HEK293 (cell line): ENCODE data around the gene SLC35F4.

Experiments used
- CTCF ChIA-PET: fragments of 350-600 bp; formaldehyde crosslinking; extraction: SDS; loops from one replicate; lab custom pipeline; 2021; ENCODE audit warnings: antibody characterized with exemption; lab: Yijun Ruan, JAX
- POLR2A ChIA-PET: fragments of 300-600 bp; formaldehyde crosslinking; extraction: SDS; loops from one replicate; lab custom pipeline; 2020; ENCODE audit warnings: antibody characterized with exemption, inconsistent platforms; lab: Yijun Ruan, JAX
- H3K27ac ChIP-seq: fragments of 200-500 bp; sonication (Bioruptor generic); 2 replicates; pipeline ENCODE4 v1.5.1; 2014; ENCODE audit warnings: low read depth, low read length, control low read depth, inconsistent platforms; ENCODE audit errors: extremely low read depth
- H3K36me3 ChIP-seq, 2 experiments: fragments of 200-500 bp in 1 of 2; sonication (Bioruptor generic) in 1 of 2; 1 replicate in 1 of 2; 2 replicates in 1 of 2; pipeline ENCODE4 v1.5.1; 2014 to 2017; ENCODE audit warnings: inconsistent platforms in 2 of 2, low read length in 2 of 2; ENCODE audit not compliant: control insufficient read depth in 2 of 2, insufficient read depth in 1 of 2
- H3K4me1 ChIP-seq: fragments of 200-500 bp; sonication (Bioruptor generic); 2 replicates; pipeline ENCODE4 v1.5.1; 2014; ENCODE audit warnings: mild to moderate bottlenecking, low read length, inconsistent platforms; ENCODE audit not compliant: control insufficient read depth, insufficient read depth
- H3K4me3 ChIP-seq: 2 replicates; pipeline ENCODE4 v1.5.1; 2011; ENCODE audit warnings: low read depth, mild to moderate bottlenecking, control low read depth, low read length, moderate library complexity
- H3K9me3 ChIP-seq: fragments of 200-500 bp; sonication (Bioruptor generic); 2 replicates; pipeline ENCODE4 v1.5.1; 2014; ENCODE audit warnings: low read depth, low read length, inconsistent platforms; ENCODE audit not compliant: control insufficient read depth, insufficient read depth
- IKZF3 ChIP-seq: fragments of 450-650 bp; IDR thresholded peaks from 2 replicates; pipeline ENCODE4 v1.5.0; 2018; ENCODE audit warnings: missing biosample characterization, mild to moderate bottlenecking, missing genetic modification characterization, moderate library complexity
- MEIS1 ChIP-seq: sonication (generic); formaldehyde crosslinking; IDR thresholded peaks from 2 replicates; pipeline ENCODE4 v1.8.1; 2022; ENCODE audit warnings: missing genetic modification reagents, mild to moderate bottlenecking, borderline replicate concordance
- OSR2 ChIP-seq: fragments of 450-650 bp; formaldehyde crosslinking; IDR thresholded peaks from 2 replicates; pipeline ENCODE4 v1.5.1; 2016; ENCODE audit warnings: missing biosample characterization, missing genetic modification characterization
- SCRT2 ChIP-seq: fragments of 450-650 bp; formaldehyde crosslinking; IDR thresholded peaks from 2 replicates; pipeline ENCODE4 v1.5.1; 2016; ENCODE audit warnings: missing biosample characterization, missing genetic modification characterization
- SP2 ChIP-seq: fragments of 450-650 bp; formaldehyde crosslinking; IDR thresholded peaks from 2 replicates; pipeline ENCODE4 v1.5.1; 2016; ENCODE audit warnings: missing biosample characterization, missing genetic modification characterization
- SP7 ChIP-seq: fragments of 450-650 bp; formaldehyde crosslinking; IDR thresholded peaks from 2 replicates; pipeline ENCODE4 v1.5.1; 2016; ENCODE audit warnings: missing biosample characterization, missing genetic modification characterization
- ZNF202 ChIP-seq: fragments of 450-650 bp; formaldehyde crosslinking; IDR thresholded peaks from 2 replicates; pipeline ENCODE4 v1.5.1; 2016; ENCODE audit warnings: missing biosample characterization, missing genetic modification characterization, borderline replicate concordance
- ZNF223 ChIP-seq: fragments of 450-650 bp; formaldehyde crosslinking; IDR thresholded peaks from 2 replicates; pipeline ENCODE4 v1.5.1; 2016; ENCODE audit warnings: missing biosample characterization, missing genetic modification characterization
- ZNF248 ChIP-seq: fragments of 450-650 bp; formaldehyde crosslinking; IDR thresholded peaks from 2 replicates; pipeline ENCODE4 v1.5.1; 2017; ENCODE audit warnings: missing biosample characterization, missing genetic modification characterization
- ZNF302 ChIP-seq: fragments of 450-650 bp; formaldehyde crosslinking; IDR thresholded peaks from 2 replicates; pipeline ENCODE4 v1.5.1; 2016; ENCODE audit warnings: missing biosample characterization, missing genetic modification characterization, low read depth
- ZNF37A ChIP-seq: fragments of 450-650 bp; IDR thresholded peaks from 2 replicates; pipeline ENCODE4 v1.5.1; 2018; ENCODE audit warnings: missing biosample characterization, missing genetic modification characterization
- ZNF521 ChIP-seq: fragments of 450-650 bp; formaldehyde crosslinking; IDR thresholded peaks from 2 replicates; pipeline ENCODE4 v1.5.1; 2017; ENCODE audit warnings: missing biosample characterization, mild to moderate bottlenecking, missing genetic modification characterization
- ZNF544 ChIP-seq: fragments of 450-650 bp; formaldehyde crosslinking; IDR thresholded peaks from 2 replicates; pipeline ENCODE4 v1.5.0; 2017; ENCODE audit warnings: missing biosample characterization, missing genetic modification characterization
- ZNF558 ChIP-seq: fragments of 450-650 bp; formaldehyde crosslinking; IDR thresholded peaks from 2 replicates; pipeline ENCODE4 v1.5.1; 2016; ENCODE audit warnings: missing biosample characterization, missing genetic modification characterization
- ZNF596 ChIP-seq: fragments of 450-650 bp; IDR thresholded peaks from 2 replicates; pipeline ENCODE4 v1.5.0; 2018; ENCODE audit warnings: missing biosample characterization, mild to moderate bottlenecking, missing genetic modification characterization, moderate library complexity
- ZNF660 ChIP-seq: fragments of 450-650 bp; IDR thresholded peaks from 2 replicates; pipeline ENCODE4 v1.5.1; 2018; ENCODE audit warnings: missing biosample characterization, mild to moderate bottlenecking, missing genetic modification characterization
- ZNF670 ChIP-seq: fragments of 450-650 bp; formaldehyde crosslinking; IDR thresholded peaks from 2 replicates; pipeline ENCODE4 v1.5.1; 2016; ENCODE audit warnings: missing biosample characterization, missing genetic modification characterization, low read depth
- ZNF677 ChIP-seq: fragments of 450-650 bp; IDR thresholded peaks from 2 replicates; pipeline ENCODE4 v1.5.0; 2018; ENCODE audit warnings: missing biosample characterization, mild to moderate bottlenecking, missing genetic modification characterization, moderate library complexity
- ZNF701 ChIP-seq: fragments of 450-650 bp; formaldehyde crosslinking; IDR thresholded peaks from 2 replicates; pipeline ENCODE4 v1.5.1; 2016; ENCODE audit warnings: missing biosample characterization, missing genetic modification characterization
- TF ChIP-seq, protein P1 (sequence below): fragments of 450-650 bp; formaldehyde crosslinking; IDR thresholded peaks from 2 replicates; pipeline ENCODE4 v1.5.1; 2017; ENCODE audit warnings: missing biosample characterization, missing genetic modification characterization
- TF ChIP-seq, protein P2 (sequence below): fragments of 450-650 bp; formaldehyde crosslinking; IDR thresholded peaks from 2 replicates; pipeline ENCODE4 v1.5.1; 2016; ENCODE audit warnings: missing biosample characterization, missing genetic modification characterization
- TF ChIP-seq, protein P3 (sequence below): fragments of 450-650 bp; formaldehyde crosslinking; IDR thresholded peaks from 2 replicates; pipeline ENCODE4 v1.5.1; 2016; ENCODE audit warnings: missing biosample characterization, missing genetic modification characterization, borderline replicate concordance
- TF ChIP-seq, protein P4 (sequence below): fragments of 450-650 bp; formaldehyde crosslinking; IDR thresholded peaks from 2 replicates; pipeline ENCODE4 v1.5.1; 2016; ENCODE audit warnings: missing biosample characterization, missing genetic modification characterization

SLC35F4 gene

DNA sequence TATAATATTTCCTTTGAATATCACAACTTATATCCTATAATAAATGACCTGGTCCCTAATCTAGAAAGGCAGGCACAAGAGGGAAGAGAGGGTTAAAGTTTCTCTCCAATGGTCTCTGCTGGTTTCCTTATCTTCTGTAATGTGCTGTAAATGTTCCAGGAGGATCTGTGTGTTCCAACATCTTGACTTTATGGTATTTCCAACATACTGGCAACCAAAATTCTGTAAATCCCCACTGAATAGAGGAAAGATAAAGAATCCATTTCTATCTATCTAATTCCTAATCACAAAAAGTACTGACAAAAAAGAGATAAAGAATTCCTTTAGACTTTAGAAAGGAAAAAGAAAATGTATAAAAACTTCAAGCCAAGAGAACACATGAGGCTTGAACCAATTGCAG is 225.9 kb downstream of the SLC35F4 start:
- POLR2A ChIA-PET = no interaction called here

DNA sequence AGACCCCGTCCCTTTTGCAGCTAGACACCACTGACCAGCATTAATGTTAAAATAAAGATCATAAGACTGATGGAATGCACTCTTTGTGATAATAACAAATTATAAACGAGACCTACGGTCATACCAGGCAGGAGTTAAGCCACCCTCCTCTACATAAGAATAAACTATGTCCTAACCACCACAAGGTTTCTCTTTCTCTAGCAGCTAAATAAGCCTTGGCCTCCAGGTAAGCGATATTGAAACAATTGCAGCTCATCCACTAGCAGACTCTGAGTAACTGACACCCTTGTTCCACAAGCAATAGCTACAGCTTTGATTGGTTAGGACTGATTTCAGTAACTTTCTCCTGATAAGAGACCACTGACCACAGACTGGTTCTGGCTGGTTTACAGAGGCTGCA is 228.0 kb downstream of the SLC35F4 start:
- Histone ChIP-seq H3K4me1 (no peaks in the 10 kb centered on the region), H3K4me3 (no peak overlapping the region), H3K9me3 (0 out of 2 replicates have a peak, but pooled peaks cover 2% of the 10 kb centered on the region), H3K36me3 (no peaks in the 10 kb centered on the region), H3K27ac (no peak overlapping the region)
- CTCF ChIA-PET = interaction anchor here (0.6 kb wide), 1 partner anchor 344 kb away, joined by 3 read pairs; no protein-coding TSS in a partner anchor
- POLR2A ChIA-PET = no interaction called here
- no peak for TF ChIP-seq ZNF223
- no peak for TF ChIP-seq ZNF677
- TF ChIP-seq, protein P1, sequence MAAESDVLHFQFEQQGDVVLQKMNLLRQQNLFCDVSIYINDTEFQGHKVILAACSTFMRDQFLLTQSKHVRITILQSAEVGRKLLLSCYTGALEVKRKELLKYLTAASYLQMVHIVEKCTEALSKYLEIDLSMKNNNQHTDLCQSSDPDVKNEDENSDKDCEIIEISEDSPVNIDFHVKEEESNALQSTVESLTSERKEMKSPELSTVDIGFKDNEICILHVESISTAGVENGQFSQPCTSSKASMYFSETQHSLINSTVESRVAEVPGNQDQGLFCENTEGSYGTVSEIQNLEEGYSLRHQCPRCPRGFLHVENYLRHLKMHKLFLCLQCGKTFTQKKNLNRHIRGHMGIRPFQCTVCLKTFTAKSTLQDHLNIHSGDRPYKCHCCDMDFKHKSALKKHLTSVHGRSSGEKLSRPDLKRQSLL = no peak
- no peak for TF ChIP-seq ZNF660 (tag by site-specific recombination)
- TF ChIP-seq, protein P2, sequence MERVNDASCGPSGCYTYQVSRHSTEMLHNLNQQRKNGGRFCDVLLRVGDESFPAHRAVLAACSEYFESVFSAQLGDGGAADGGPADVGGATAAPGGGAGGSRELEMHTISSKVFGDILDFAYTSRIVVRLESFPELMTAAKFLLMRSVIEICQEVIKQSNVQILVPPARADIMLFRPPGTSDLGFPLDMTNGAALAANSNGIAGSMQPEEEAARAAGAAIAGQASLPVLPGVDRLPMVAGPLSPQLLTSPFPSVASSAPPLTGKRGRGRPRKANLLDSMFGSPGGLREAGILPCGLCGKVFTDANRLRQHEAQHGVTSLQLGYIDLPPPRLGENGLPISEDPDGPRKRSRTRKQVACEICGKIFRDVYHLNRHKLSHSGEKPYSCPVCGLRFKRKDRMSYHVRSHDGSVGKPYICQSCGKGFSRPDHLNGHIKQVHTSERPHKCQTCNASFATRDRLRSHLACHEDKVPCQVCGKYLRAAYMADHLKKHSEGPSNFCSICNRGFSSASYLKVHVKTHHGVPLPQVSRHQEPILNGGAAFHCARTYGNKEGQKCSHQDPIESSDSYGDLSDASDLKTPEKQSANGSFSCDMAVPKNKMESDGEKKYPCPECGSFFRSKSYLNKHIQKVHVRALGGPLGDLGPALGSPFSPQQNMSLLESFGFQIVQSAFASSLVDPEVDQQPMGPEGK (tag by site-specific recombination) = no peak
- no peak for TF ChIP-seq SCRT2 (tag by site-specific recombination)
- TF ChIP-seq ZNF521 = no peak
- no peak for TF ChIP-seq ZNF596 (tag by site-specific recombination)
- no peak for TF ChIP-seq ZNF248 (tag by site-specific recombination)
- TF ChIP-seq ZNF701 = no peak
- no peak for TF ChIP-seq ZNF558
- TF ChIP-seq, protein P3, sequence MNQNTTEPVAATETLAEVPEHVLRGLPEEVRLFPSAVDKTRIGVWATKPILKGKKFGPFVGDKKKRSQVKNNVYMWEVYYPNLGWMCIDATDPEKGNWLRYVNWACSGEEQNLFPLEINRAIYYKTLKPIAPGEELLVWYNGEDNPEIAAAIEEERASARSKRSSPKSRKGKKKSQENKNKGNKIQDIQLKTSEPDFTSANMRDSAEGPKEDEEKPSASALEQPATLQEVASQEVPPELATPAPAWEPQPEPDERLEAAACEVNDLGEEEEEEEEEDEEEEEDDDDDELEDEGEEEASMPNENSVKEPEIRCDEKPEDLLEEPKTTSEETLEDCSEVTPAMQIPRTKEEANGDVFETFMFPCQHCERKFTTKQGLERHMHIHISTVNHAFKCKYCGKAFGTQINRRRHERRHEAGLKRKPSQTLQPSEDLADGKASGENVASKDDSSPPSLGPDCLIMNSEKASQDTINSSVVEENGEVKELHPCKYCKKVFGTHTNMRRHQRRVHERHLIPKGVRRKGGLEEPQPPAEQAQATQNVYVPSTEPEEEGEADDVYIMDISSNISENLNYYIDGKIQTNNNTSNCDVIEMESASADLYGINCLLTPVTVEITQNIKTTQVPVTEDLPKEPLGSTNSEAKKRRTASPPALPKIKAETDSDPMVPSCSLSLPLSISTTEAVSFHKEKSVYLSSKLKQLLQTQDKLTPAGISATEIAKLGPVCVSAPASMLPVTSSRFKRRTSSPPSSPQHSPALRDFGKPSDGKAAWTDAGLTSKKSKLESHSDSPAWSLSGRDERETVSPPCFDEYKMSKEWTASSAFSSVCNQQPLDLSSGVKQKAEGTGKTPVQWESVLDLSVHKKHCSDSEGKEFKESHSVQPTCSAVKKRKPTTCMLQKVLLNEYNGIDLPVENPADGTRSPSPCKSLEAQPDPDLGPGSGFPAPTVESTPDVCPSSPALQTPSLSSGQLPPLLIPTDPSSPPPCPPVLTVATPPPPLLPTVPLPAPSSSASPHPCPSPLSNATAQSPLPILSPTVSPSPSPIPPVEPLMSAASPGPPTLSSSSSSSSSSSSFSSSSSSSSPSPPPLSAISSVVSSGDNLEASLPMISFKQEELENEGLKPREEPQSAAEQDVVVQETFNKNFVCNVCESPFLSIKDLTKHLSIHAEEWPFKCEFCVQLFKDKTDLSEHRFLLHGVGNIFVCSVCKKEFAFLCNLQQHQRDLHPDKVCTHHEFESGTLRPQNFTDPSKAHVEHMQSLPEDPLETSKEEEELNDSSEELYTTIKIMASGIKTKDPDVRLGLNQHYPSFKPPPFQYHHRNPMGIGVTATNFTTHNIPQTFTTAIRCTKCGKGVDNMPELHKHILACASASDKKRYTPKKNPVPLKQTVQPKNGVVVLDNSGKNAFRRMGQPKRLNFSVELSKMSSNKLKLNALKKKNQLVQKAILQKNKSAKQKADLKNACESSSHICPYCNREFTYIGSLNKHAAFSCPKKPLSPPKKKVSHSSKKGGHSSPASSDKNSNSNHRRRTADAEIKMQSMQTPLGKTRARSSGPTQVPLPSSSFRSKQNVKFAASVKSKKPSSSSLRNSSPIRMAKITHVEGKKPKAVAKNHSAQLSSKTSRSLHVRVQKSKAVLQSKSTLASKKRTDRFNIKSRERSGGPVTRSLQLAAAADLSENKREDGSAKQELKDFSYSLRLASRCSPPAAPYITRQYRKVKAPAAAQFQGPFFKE (tag by site-specific recombination) = no peak
- no peak for TF ChIP-seq ZNF670
- no peak for TF ChIP-seq ZNF37A (tag by site-specific recombination)
- TF ChIP-seq SP7 = no peak
- no peak for TF ChIP-seq MEIS1 (CRISPR knock-in tag)
- no peak for TF ChIP-seq ZNF202 (tag by site-specific recombination)

More for the DNA sequence above, 225.9 kb downstream of the SLC35F4 start:
- Histone ChIP-seq H3K36me3 (no peaks in the 10 kb centered on the region), H3K4me3 (no peak overlapping the region), H3K4me1 (no peaks in the 10 kb centered on the region), H3K9me3 (no peaks in the 10 kb centered on the region), H3K27ac (no peak overlapping the region)
- CTCF ChIA-PET = interaction anchor here (0.5 kb wide), 1 partner anchor 230 kb away, joined by 3 read pairs; no protein-coding TSS in a partner anchor
- TF ChIP-seq ZNF302 (no peak), SP2 (tag by site-specific recombination) (no peak), IKZF3 (tag by site-specific recombination) (no peak), ZNF544 (tag by site-specific recombination) (no peak), OSR2 (tag by site-specific recombination) (no peak), SCRT2 (tag by site-specific recombination) (no peak), ZNF248 (tag by site-specific recombination) (no peak)
- TF ChIP-seq, protein P4, sequence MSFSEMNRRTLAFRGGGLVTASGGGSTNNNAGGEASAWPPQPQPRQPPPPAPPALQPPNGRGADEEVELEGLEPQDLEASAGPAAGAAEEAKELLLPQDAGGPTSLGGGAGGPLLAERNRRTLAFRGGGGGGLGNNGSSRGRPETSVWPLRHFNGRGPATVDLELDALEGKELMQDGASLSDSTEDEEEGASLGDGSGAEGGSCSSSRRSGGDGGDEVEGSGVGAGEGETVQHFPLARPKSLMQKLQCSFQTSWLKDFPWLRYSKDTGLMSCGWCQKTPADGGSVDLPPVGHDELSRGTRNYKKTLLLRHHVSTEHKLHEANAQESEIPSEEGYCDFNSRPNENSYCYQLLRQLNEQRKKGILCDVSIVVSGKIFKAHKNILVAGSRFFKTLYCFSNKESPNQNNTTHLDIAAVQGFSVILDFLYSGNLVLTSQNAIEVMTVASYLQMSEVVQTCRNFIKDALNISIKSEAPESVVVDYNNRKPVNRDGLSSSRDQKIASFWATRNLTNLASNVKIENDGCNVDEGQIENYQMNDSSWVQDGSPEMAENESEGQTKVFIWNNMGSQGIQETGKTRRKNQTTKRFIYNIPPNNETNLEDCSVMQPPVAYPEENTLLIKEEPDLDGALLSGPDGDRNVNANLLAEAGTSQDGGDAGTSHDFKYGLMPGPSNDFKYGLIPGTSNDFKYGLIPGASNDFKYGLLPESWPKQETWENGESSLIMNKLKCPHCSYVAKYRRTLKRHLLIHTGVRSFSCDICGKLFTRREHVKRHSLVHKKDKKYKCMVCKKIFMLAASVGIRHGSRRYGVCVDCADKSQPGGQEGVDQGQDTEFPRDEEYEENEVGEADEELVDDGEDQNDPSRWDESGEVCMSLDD (tag by site-specific recombination) = no peak
- TF ChIP-seq, protein P1 = no peak
